GM19043 (cell line): Measurements from ENCODE around the gene XPNPEP1.

Experiments used
- ATAC-seq: cut with Tn5 transposase; IDR thresholded peaks from one replicate; pipeline ENCODE4 v1.9.1; 2021; ENCODE audit warnings: low read depth; ENCODE audit not compliant: unreplicated experiment

The XPNPEP1 gene

DNA sequence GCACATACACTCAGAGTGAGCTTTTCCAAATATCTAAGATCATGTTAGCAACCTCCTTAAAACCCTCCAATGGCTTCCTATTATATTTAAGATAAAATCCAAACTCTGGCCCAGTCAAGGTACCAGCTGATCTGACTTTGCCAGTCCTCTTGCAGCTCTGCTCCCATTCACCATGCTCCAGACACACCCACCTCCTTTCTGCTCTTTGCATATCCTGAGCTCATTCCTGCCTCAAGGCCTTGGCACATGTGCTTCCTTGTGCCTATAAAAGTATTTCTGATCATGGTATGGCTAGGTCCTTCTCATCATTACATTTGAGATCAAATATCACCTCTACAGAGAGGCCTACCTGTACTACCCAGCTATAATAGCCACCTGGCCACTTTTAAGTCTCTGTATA, 27.5 kb downstream of the XPNPEP1 start:
- ATAC-seq = no peak

GRCh38 chr10:109895095-109895818, 28.1 kb downstream of the XPNPEP1 start:
- ATAC-seq = no peak

- no peak for ATAC-seq
Observed at GRCh38 chr10:109894516-109894915, 28.8 kb downstream of the XPNPEP1 start.

DNA sequence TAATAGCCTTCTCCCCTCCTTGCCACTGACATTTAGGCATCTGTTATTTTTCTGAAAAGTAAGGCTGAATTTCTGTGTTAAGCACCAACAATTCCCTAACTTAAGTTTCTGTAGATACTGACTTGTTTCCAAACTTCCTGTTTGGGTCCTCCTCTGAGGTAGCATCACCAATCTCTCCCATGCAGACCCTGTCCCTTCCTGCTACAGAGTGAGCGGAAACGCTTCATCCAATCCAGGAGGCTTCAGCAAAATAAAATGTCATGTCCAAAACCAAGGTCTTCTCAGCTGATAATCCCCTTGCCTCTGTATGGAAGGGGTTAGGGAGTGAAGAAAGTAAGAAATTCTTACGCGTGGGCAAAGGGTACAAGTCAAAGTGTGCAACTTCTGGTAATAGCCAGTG, 29.9 kb downstream of the XPNPEP1 start:
- ATAC-seq = no peak

GRCh38 chr10:109892931-109893330, 30.4 kb downstream of the XPNPEP1 start:
- ATAC-seq = no peak

GRCh38 chr10:109892117-109892516, 31.2 kb downstream of the XPNPEP1 start:
- ATAC-seq = no peak

DNA sequence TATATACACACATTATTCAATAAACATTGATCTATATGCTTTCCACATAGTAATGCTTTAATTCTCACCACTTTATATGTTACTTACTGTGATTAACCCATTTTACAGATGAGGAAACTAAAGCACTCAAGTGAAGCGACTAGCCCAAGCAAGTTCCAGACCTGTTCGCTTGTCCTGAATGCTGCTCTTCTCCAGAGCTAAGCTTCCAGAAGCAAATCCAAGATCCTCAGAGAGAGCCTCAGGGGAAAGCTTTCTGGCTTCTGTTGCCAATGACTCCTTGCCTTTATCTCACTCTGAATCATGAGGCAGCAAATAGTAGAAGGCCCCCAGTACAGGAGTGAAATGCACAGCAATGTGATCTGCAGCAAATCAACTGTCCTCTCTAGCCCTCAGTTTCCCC, 32.2 kb downstream of the XPNPEP1 start:
- ATAC-seq = no peak

GRCh38 chr10:109889867-109890266, 33.4 kb downstream of the XPNPEP1 start:
- no peak for ATAC-seq

DNA sequence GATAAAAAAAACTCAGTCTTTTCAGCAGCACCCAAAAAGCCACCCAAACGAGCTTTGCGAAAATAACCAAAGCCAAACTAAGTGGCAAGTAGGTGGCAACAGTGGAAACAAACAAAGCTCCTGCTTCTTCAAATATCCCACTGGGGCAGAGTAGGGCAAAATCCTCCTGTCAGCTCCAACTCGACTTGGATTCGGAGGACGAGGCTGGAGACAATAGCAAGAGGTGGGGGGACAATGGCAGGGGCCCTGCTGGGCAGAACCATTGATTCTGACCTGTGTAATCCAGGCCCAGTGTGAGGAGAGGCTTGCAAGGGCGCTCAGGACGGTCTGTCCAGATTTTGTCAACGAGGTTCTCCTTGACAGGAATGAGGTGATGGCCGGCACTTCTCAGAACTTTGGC, 35.5 kb downstream of the XPNPEP1 start:
- ATAC-seq = no peak

GRCh38 chr10:109887243-109887642, 36.1 kb downstream of the XPNPEP1 start:
- no peak for ATAC-seq

- no peak for ATAC-seq
Observed at GRCh38 chr10:109886781-109887140, 36.5 kb downstream of the XPNPEP1 start.

GRCh38 chr10:109886037-109886780, 37.1 kb downstream of the XPNPEP1 start:
- ATAC-seq = no peak

DNA sequence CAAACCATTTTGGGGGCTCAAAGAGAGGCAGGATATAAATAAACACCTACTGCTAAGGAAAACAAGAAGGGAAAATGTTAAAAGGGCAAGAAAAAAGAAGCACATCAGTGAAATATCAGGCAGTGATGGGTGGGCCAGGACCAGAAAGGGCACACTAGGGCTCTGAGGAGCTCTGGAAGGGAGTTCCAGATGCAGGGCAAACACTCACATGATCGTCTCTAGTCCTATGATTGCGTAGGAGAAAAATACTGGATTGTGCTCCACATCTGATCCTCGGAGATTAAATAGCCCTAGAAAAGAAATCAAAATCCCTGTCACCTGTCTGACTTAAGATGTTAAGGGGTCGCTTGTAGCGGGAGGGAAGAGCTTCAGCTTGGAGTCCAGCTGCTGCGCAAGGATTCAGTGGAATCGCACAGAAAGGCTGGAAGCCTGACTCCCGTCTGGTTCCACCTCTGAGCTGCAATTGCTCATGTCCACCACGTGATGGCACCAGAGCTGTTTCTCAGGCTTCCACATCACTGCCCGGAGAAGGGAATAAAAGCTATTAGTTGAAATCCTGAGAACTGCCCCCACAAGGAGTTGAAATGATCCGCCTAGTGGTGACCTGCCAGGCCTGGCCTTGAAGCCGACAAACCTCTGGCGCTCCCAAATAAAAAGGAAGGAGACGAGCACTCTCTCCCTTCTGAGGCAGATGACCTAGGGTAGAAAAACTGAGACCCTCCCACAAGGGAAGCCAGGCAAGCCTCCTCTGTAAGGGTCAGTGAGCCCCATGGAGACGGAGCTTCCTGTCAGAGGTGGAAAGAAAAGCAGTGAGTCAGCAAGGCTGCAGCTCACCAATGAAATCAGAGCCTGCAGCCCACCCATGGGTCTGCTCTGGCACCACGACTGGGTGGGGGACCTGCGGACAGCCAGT, 39.2 kb downstream of the XPNPEP1 start:
- peak; percentile 56 for ATAC-seq

DNA sequence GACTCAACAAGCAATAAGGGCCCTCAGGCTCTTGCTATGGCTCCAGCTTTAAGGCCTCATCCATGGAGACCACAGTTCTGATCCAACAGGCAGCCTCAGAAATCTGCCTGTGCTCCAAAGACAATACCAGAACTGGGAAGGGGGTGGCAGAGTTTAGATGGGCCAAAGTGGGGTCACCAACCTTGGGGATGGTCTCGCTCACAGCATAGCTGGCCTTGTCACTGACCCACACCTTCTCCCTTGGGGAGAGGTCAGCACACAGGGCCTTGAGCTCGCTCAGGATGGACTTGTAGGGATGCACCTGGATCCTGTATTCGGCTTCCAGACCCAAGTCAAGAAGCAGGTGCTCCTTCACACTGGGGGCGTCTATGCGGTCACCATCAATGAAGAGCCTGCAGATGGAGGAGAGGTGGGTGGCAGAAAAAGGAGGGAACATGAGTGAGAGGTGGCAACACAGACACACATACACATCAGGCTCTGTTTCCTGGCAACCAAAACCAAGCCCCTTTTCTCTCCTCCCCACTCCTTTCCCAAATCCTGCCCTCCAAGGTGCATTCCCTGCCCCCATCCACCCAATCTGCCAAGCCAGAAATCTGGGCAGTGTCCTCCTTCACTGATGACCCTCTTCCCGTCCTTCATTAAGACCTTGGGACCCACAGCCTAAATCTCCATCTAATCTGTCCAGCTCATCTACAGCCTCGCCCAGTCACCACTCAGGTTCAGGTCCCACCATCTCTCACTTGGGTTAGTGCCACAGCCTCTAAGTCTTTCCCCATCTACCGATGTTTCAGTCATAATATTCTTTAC, 40.9 kb downstream of the XPNPEP1 start:
- no peak for ATAC-seq

GRCh38 chr10:109881769-109882057, 41.6 kb downstream of the XPNPEP1 start:
- ATAC-seq = no peak

DNA sequence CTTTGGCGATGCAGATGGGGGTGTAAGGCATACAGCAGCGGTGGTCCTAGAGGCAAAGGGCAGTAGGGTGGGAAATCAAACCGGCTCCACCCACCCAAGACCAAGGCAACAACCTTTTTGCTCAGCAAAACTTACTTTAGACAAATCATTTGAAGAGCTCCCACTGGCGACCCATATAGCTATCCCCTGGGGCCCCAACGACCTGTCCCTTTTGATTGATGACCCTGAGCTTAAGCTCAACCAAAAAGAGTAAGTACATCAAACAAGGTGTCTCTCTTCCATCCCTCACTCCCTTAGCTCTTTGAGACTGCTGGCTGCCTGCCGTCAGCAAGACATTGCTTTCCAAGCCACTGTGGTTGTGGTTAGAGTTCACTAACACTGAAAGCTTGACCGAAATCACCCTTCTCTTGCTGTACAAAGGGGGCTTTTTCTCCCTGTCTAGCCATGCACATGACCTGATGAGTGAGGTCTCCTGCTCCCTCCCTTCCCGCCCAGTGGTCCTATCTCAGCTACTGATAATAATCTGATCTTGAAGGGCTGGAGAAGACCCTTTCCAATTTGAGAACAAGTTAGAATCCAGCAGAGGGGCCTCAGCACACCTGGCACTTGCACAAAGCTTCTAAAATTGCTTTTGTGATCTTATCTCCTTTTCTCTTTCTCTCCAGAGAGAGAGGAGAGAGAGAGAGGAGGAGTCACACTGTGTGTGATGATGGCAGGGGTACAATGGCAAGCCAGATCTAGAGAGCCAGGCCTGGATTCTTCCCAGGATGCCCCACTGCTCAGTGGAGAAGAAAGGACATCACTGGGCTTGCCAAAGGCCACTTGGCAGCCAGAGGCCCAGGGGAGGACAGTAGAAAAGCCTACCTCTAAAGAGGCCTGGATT, 42.2 kb downstream of the XPNPEP1 start:
- ATAC-seq = peak; percentile 38

DNA sequence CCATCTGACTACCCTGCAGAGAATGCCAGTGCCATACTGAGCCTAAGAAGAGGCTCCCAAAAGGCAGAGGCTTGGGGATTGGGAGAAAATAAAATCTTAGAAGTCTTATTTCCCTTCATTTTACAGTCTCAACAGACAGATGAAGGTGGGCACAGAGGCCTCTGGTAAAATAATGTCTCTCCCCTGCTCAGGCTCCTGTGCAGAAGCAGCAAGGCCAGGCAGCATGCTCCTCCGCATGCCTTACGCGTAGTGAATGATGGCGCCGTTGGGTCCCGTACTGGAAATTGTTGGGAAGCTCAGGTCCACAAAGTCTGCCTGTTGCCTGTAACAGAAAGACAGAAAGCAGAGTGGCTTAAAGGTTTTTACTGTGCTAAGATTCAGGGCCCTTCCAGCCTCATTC, 45.8 kb downstream of the XPNPEP1 start:
- ATAC-seq = no peak

DNA sequence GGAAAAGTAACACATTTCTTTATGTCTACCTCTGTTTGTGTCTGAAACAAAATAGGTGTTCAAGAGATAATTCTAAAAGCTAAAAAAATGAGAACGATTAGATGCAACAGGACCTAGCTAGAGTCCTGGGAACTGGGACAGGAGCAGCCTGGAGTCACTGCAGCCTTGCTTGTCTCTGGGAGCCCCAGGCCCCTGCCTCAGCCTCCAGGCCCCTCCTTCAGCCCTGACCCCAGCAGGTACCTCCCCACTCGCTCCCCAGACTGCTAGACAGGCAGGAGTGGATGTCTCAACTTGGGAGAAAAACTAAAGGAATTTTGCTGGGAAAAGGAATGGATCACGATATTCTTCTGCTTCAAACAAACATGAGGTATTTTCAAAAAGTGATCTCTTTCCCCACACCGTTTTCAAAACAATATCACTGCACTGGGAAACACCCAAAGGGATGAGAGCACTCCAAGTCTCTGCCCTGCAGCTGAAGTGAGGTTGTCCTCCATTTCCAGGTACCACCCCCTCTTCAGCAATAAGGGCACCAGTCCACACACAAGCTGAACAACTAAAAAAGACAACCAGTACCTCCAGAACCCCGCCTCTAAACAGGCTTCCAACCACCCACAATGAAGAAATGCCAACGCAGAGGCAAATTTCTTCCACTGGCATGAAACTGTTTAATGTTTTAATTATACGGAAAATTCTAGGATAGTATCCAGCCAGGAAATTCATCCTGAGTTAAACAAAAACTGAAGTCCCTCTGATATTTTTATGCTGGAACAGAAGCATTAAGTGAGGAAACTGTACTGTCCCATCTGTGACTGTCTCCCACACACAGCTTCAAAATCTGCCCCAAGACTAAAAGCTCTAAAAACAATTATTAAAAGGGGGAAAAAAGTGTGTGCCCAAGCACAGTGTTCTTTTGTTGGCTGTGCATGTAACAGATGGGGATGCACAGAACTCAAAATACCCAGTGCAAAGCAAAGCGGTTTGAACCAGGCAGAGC, 47.2 kb downstream of the XPNPEP1 start:
- ATAC-seq = no peak
